Endothelial cell of umbilical vein (primary cell): Measurements from ENCODE around the gene AWAT2. TPM values are rescaled to one million over a fixed set of nuclear protein-coding genes. Genes with fewer than 3 reads are reported as not detected.

Experiments used
- BruUV-seq: library from RNA; stranded (reverse); fragments of 400-500 nt; replicated peaks from 2 replicates; lab custom pipeline; 2021; lab: Mats Ljungman, UMichigan
- CTCF ChIA-PET: fragments of 300-600, 350-600 bp; sonication (Branson Sonifier 250); formaldehyde crosslinking; loops from one replicate; lab custom pipeline; 2021; ENCODE audit warnings: antibody characterized with exemption, inconsistent platforms; lab: Charles Lee
- POLR2A ChIA-PET: fragments of 300-600, 350-600 bp; sonication (Branson Sonifier 250); formaldehyde crosslinking; loops from one replicate; lab custom pipeline; 2021; ENCODE audit warnings: antibody characterized with exemption, inconsistent platforms; lab: Charles Lee
- DNase-seq: peaks from one replicate; pipeline ENCODE4 v3.0.0-alpha.2; 2011; ENCODE audit warnings: low read depth, low spot score
- FAIRE-seq: peaks from 2 replicates; lab custom pipeline; 2011; peaks lifted over from hg19 to GRCh38; lab: Jason Lieb, UNC
- H2AFZ ChIP-seq: 2 replicates; pipeline ENCODE4 v1.6.0; 2012; ENCODE audit warnings: low read depth, low read length, control low read depth, inconsistent platforms
- H3K27ac ChIP-seq: 2 replicates; pipeline ENCODE4 v1.5.1; 2011; ENCODE audit warnings: low read depth, mild to moderate bottlenecking, control low read depth, low read length, moderate library complexity; ENCODE audit not compliant: insufficient read depth
- H3K27me3 ChIP-seq, 2 experiments: 2 replicates each; pipeline versions ENCODE4 v1.6.0 to v1.6.1; 2011; ENCODE audit warnings: low read length in 2 of 2, mixed read lengths in 1 of 2; ENCODE audit not compliant: control insufficient read depth in 2 of 2, insufficient read depth in 2 of 2
- H3K36me3 ChIP-seq, 2 experiments: 2 replicates in 1 of 2; 3 replicates in 1 of 2; pipeline ENCODE4 v1.5.1; 2011; ENCODE audit warnings: low read length in 2 of 2, mild to moderate bottlenecking in 1 of 2, moderate library complexity in 1 of 2; ENCODE audit not compliant: control insufficient read depth in 2 of 2, insufficient read depth in 2 of 2; ENCODE audit errors: extremely low read depth in 1 of 2
- H3K4me1 ChIP-seq: 3 replicates; pipeline ENCODE4 v1.5.1; 2011; ENCODE audit warnings: mild to moderate bottlenecking, low read length; ENCODE audit not compliant: control insufficient read depth, insufficient read depth; ENCODE audit errors: extremely low read depth
- H3K4me2 ChIP-seq: 2 replicates; pipeline ENCODE4 v1.6.1; 2011; ENCODE audit warnings: low read length, control low read depth, mixed read lengths; ENCODE audit not compliant: insufficient read depth
- H3K4me3 ChIP-seq, 3 experiments: fragments of 200-600 bp in 1 of 3; sonication (generic), shearing (Covaris generic) in 1 of 3; replicated peaks in 1 of 3; 2 replicates each; pipeline ENCODE4 v1.5.1; 2011 to 2016; ENCODE audit warnings: control low read depth in 3 of 3, low read length in 3 of 3, mild to moderate bottlenecking in 2 of 3, inconsistent platforms in 1 of 3, low read depth in 1 of 3, moderate library complexity in 1 of 3; ENCODE audit not compliant: insufficient read depth in 1 of 3
- H3K79me2 ChIP-seq: 2 replicates; pipeline ENCODE4 v1.6.0; 2012; ENCODE audit warnings: low read length, inconsistent platforms; ENCODE audit not compliant: control insufficient read depth, insufficient read depth
- H3K9ac ChIP-seq: replicated peaks from 2 replicates; pipeline ENCODE3; 2011; ENCODE audit warnings: low read length, control low read depth; ENCODE audit not compliant: insufficient read depth; ENCODE audit errors: extremely low read depth
- H3K9me1 ChIP-seq: replicated peaks from 3 replicates; pipeline ENCODE4 v1.6.0; 2011; ENCODE audit warnings: mild to moderate bottlenecking, low read length; ENCODE audit not compliant: control insufficient read depth, insufficient read depth; ENCODE audit errors: extremely low read depth
- H3K9me3 ChIP-seq: replicated peaks from 2 replicates; pipeline ENCODE4 v1.5.1; 2012; ENCODE audit warnings: low read length, inconsistent platforms; ENCODE audit not compliant: control insufficient read depth, insufficient read depth
- H4K20me1 ChIP-seq: replicated peaks from 2 replicates; pipeline ENCODE3; 2011; ENCODE audit warnings: mild to moderate bottlenecking, low read length; ENCODE audit not compliant: control insufficient read depth, insufficient read depth; ENCODE audit errors: extremely low read depth
- EZH2 ChIP-seq: IDR thresholded peaks from 2 replicates; pipeline ENCODE4 v1.6.1; 2012; ENCODE audit warnings: borderline replicate concordance, low read depth, mild to moderate bottlenecking, moderate library complexity, low read length, inconsistent platforms; ENCODE audit not compliant: severe bottlenecking
- FOS ChIP-seq: IDR thresholded peaks from 2 replicates; pipeline ENCODE4 v1.6.1; 2011; ENCODE audit warnings: mild to moderate bottlenecking, low read length, moderate library complexity, borderline replicate concordance; ENCODE audit not compliant: insufficient read depth
- GATA2 ChIP-seq: IDR thresholded peaks from 2 replicates; pipeline ENCODE4 v1.7.0; 2011; ENCODE audit warnings: low read depth, mild to moderate bottlenecking, moderate library complexity, mixed read lengths, low read length; ENCODE audit not compliant: insufficient read length, insufficient read depth
- JUN ChIP-seq: IDR thresholded peaks from 2 replicates; pipeline ENCODE4 v1.6.1; 2011; ENCODE audit warnings: borderline replicate concordance, low read depth; ENCODE audit not compliant: insufficient read length, insufficient read depth
- MAX ChIP-seq: IDR thresholded peaks from 2 replicates; pipeline ENCODE4 v1.6.1; 2011; ENCODE audit not compliant: insufficient read depth, insufficient read length
- MYC ChIP-seq: IDR thresholded peaks from one replicate; pipeline ENCODE4 v1.6.1; 2011; ENCODE audit warnings: mild to moderate bottlenecking, low read depth, low read length
- POLR2A ChIP-seq: IDR thresholded peaks from 2 replicates; pipeline ENCODE4 v1.6.1; 2012; ENCODE audit warnings: low read depth, mild to moderate bottlenecking, control low read depth, low read length
- POLR2AphosphoS5 ChIP-seq: IDR thresholded peaks from 2 replicates; pipeline ENCODE4 v1.6.1; 2012; ENCODE audit warnings: low read depth, mild to moderate bottlenecking, control low read depth, low read length, moderate library complexity; ENCODE audit not compliant: insufficient read depth
- dilution Hi-C: fragments of 300-500 bp; cut with MboI; formaldehyde crosslinking; loops from one replicate; pipeline ENCODE4 v1.15.0; 2019; ENCODE audit warnings: low sequenced_read_pairs; ENCODE audit not compliant: extremely low pct_ligation_motif_present
- intact Hi-C: fragments of 100-400 bp; cut with micrococcal nuclease; formaldehyde crosslinking; loops from one replicate; pipeline ENCODE4 v1.10.0; 2022
- polyA plus RNA-seq, 4 experiments: library from polyadenylated mRNA; depleted of rRNA in 3 of 4; stranded (reverse) in 3 of 4; unstranded in 1 of 4; fragments of >200 nt; gene quantifications; 2 replicates each; pipeline versions ENCODE4 v1.2.1 to v1.2.3, GENCODE V29; 2011 to 2012; ENCODE audit warnings: missing spikeins in 1 of 4
- total RNA-seq: library from RNA; stranded (reverse); gene quantifications from 2 replicates; pipeline ENCODE4 v1.2.3, GENCODE V29; 2021
- TF ChIP-seq, protein P1 (sequence below), 2 donors: IDR thresholded peaks; 1 replicate in 1 of 2; 2 replicates in 1 of 2; pipeline ENCODE4 v1.5.1; 2011; ENCODE audit warnings: low read length in 2 of 2, mild to moderate bottlenecking in 2 of 2, moderate library complexity in 2 of 2, control low read depth in 1 of 2, inconsistent platforms in 1 of 2, low read depth in 1 of 2; ENCODE audit not compliant: insufficient read depth in 1 of 2; ENCODE audit errors: extremely low read depth in 1 of 2

The AWAT2 gene
- total and polyA plus RNA-seq, 2 donors (not counting 3 experiments of a cell fraction or from before 2014, with no cell fraction given): 0.20 to 0.29 TPM

- H3K79me2 ChIP-seq: no peaks in the 10 kb centered on the region
- no peak overlapping the region for H2AFZ ChIP-seq
- dilution Hi-C loops (no loop called here), intact Hi-C loops (no loop called here)
- no peak overlapping the region for H3K4me3 ChIP-seq
- ChIA-PET CTCF (no interaction called here), POLR2A (no interaction called here)
- no peak overlapping the region for H3K27ac ChIP-seq
- TF ChIP-seq EZH2: no peak
- TF ChIP-seq MYC: no peak
- TF ChIP-seq GATA2: no peak
- TF ChIP-seq FOS: no peak
- no peak for TF ChIP-seq POLR2AphosphoS5
- TF ChIP-seq MAX: no peak
- no peak for TF ChIP-seq POLR2A
- no peak for TF ChIP-seq JUN
- TF ChIP-seq, protein P1, sequence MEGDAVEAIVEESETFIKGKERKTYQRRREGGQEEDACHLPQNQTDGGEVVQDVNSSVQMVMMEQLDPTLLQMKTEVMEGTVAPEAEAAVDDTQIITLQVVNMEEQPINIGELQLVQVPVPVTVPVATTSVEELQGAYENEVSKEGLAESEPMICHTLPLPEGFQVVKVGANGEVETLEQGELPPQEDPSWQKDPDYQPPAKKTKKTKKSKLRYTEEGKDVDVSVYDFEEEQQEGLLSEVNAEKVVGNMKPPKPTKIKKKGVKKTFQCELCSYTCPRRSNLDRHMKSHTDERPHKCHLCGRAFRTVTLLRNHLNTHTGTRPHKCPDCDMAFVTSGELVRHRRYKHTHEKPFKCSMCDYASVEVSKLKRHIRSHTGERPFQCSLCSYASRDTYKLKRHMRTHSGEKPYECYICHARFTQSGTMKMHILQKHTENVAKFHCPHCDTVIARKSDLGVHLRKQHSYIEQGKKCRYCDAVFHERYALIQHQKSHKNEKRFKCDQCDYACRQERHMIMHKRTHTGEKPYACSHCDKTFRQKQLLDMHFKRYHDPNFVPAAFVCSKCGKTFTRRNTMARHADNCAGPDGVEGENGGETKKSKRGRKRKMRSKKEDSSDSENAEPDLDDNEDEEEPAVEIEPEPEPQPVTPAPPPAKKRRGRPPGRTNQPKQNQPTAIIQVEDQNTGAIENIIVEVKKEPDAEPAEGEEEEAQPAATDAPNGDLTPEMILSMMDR (IDR thresholded peaks at IDR 0.05; ENCODE audit: extremely low read depth in 1 of 2, insufficient read depth in 1 of 2, low read depth in 1 of 2, low read length in 2 of 2): no peak
- DNase-seq: no peak
- H3K4me1 ChIP-seq: no peaks in the 10 kb centered on the region
- BruUV-seq: no TSS peak
- no peaks in the 10 kb centered on the region for H3K9me3 ChIP-seq
- no peaks in the 10 kb centered on the region for H4K20me1 ChIP-seq
- no peak overlapping the region for H3K9ac ChIP-seq
- no peaks in the 10 kb centered on the region for H3K9me1 ChIP-seq
- H3K4me2 ChIP-seq: no peak overlapping the region
- no peaks in the 10 kb centered on the region for H3K36me3 ChIP-seq
- H3K27me3 ChIP-seq: no peaks in the 10 kb centered on the region
- FAIRE-seq: no peak
These were observed 53.6 kb downstream of the AWAT2 start for GRCh38 chrX:69996113-69996468.
